ENCODE results near the gene SMDT1. TPM values are rescaled to one million over a fixed set of nuclear protein-coding genes. Genes with fewer than 3 reads are reported as not detected.

Gene SMDT1
- total and polyA plus RNA-seq, 5 experiments from 2014 or later = 86.6 to 294 (median 152) TPM

- H3K36me3 Mint-ChIP-seq = no peaks in the 10 kb centered on the region
- POLR2A ChIA-PET = interaction anchor here (2.2 kb wide), 1 partner anchor 17 kb away, joined by 9 read pairs; the partner anchor contains the start of gene NDUFA6
- H3K4me3 Mint-ChIP-seq = peak overlapping the region; percentile 33 to 97 (median 68)
- H3K27ac Mint-ChIP-seq = peak overlapping the region in 8 of 10 donors; percentile 20 to 91 (median 73)
- peak in 1 of 10 donors; percentile 10 for DNase-seq
- H3K27me3 Mint-ChIP-seq = no peaks in the 10 kb centered on the region
- no peaks in the 10 kb centered on the region for H3K9me3 Mint-ChIP-seq
- ATAC-seq = no peak
- peaks cover 15 to 59% (median 41%) of the 10 kb centered on the region in 4 donors for H3K4me1 Mint-ChIP-seq
Measured at GRCh38 chr22:42073621-42074041, 5.9 kb upstream of the SMDT1 start.

GRCh38 chr22:42074132-42074811, 5.2 kb upstream of the SMDT1 start, which contains the start of gene PHETA2:
TSS of gene PHETA2 (plus strand) at chr22:42074248. CDS start at chr22:42077294, 3,046 bp downstream.
- Mint-ChIP-seq H3K4me3 (peak within 1 kb of the TSS; percentile 57 to 97 (median 68)), H3K27ac (peak within 1 kb of the TSS in 8 of 10 donors; percentile 20 to 91 (median 76)), H3K36me3 (no peaks in the 10 kb centered on the region), H3K9me3 (no peaks in the 10 kb centered on the region), H3K4me1 (peaks cover 18 to 59% (median 46%) of the 10 kb centered on the region in 4 donors), H3K27me3 (no peaks in the 10 kb centered on the region)
- POLR2A ChIA-PET = interaction anchor here (2.2 kb wide), 1 partner anchor 16 kb away, joined by 9 read pairs; the partner anchor contains the start of gene NDUFA6
- ATAC-seq = peak in 1 of 2 donors; percentile 6
- DNase-seq = peak; percentile 17 to 79 (median 44)

- peak overlapping the region in 6 of 10 donors; percentile 17 to 73 (median 71) for H3K27ac Mint-ChIP-seq
- H3K36me3 Mint-ChIP-seq = no peaks in the 10 kb centered on the region
- ATAC-seq (no peak), DNase-seq (peak in 1 of 10 donors; percentile 7)
- H3K4me1 Mint-ChIP-seq = peaks cover 20 to 58% (median 44%) of the 10 kb centered on the region in 4 donors
- H3K27me3 Mint-ChIP-seq = no peaks in the 10 kb centered on the region
- POLR2A ChIA-PET = interaction anchor here (0.8 to 7.3 kb wide), 3 partner anchors 9 to 369 kb away, joined by 3 to 163 read pairs (median 4); partner anchors contain the start of gene NDUFA6
- H3K9me3 Mint-ChIP-seq = no peaks in the 10 kb centered on the region
- H3K4me3 Mint-ChIP-seq = peak overlapping the region; percentile 46 to 97 (median 62)
Measured at GRCh38 chr22:42074846-42075676, 4.4 kb upstream of the SMDT1 start.

GRCh38 chr22:42076764-42077485, 2.6 kb upstream of the SMDT1 start:
- Mint-ChIP-seq H3K4me1 (peaks cover 14 to 57% (median 40%) of the 10 kb centered on the region in 4 donors), H3K27me3 (no peaks in the 10 kb centered on the region), H3K4me3 (no peak overlapping the region), H3K9me3 (no peaks in the 10 kb centered on the region), H3K36me3 (peaks cover 0 to 3% (median 0%) of the 10 kb centered on the region in 3 donors), H3K27ac (peak overlapping the region in 2 of 10 donors; percentile 21 to 60)
- POLR2A ChIA-PET = interaction anchor here (0.5 to 7.3 kb wide), 5 partner anchors 13 to 778 kb away, joined by 3 to 163 read pairs (median 3); partner anchors contain the start of genes NDUFA6, POLDIP3 and ZC3H7B
- ATAC-seq (no peak), DNase-seq (peak in 1 of 10 donors; percentile 1)

- H3K9me3 Mint-ChIP-seq = no peaks in the 10 kb centered on the region
- POLR2A ChIA-PET = interaction anchor here (2.3 to 7.3 kb wide), 3 partner anchors 8 to 236 kb away, joined by 8 to 163 read pairs (median 46); partner anchors contain the start of genes NAGA and NDUFA6
- ATAC-seq (no peak), DNase-seq (no peak)
- H3K4me1 Mint-ChIP-seq = peaks cover 17 to 59% (median 46%) of the 10 kb centered on the region in 4 donors
- H3K27me3 Mint-ChIP-seq = no peaks in the 10 kb centered on the region
- peak overlapping the region in 3 of 10 donors; percentile 3 to 96 (median 10) for H3K4me3 Mint-ChIP-seq
- peak overlapping the region in 7 of 10 donors; percentile 8 to 99 (median 53) for H3K27ac Mint-ChIP-seq
- H3K36me3 Mint-ChIP-seq = peaks cover 0 to 10% (median 2%) of the 10 kb centered on the region in 3 donors
Measured at GRCh38 chr22:42077486-42078125, 1.9 kb upstream of the SMDT1 start.

- Mint-ChIP-seq H3K4me3 (peak overlapping the region; percentile 87 to 98 (median 95)), H3K9me3 (no peaks in the 10 kb centered on the region), H3K4me1 (peaks cover 16 to 55% (median 42%) of the 10 kb centered on the region in 4 donors), H3K27me3 (no peaks in the 10 kb centered on the region), H3K27ac (peak overlapping the region; percentile 91 to 100 (median 99)), H3K36me3 (peaks cover 0 to 16% (median 3%) of the 10 kb centered on the region in 3 donors)
- no peak for DNase-seq
- ATAC-seq = no peak
- POLR2A ChIA-PET = interaction anchor here (0.6 to 7.3 kb wide), 13 partner anchors 9 to 921 kb away, joined by 3 to 163 read pairs (median 7); partner anchors contain the start of genes CCDC134, DESI1, NAGA and NDUFA6
Measured at GRCh38 chr22:42078469-42079318, 806 bp upstream of the SMDT1 start.

- H3K4me3 Mint-ChIP-seq = peak overlapping the region; percentile 87 to 98 (median 95)
- ATAC-seq = no peak
- H3K27me3 Mint-ChIP-seq = no peaks in the 10 kb centered on the region
- no peaks in the 10 kb centered on the region for H3K9me3 Mint-ChIP-seq
- H3K36me3 Mint-ChIP-seq = peaks cover 0 to 32% (median 8%) of the 10 kb centered on the region in 3 donors
- POLR2A ChIA-PET = interaction anchor here (0.9 to 7.3 kb wide), 18 partner anchors 9 to 794 kb away, joined by 3 to 163 read pairs (median 6); partner anchors contain the start of genes CCDC134, CENPM, DESI1 and NAGA
- DNase-seq = no peak
- peaks cover 19 to 49% (median 39%) of the 10 kb centered on the region in 4 donors for H3K4me1 Mint-ChIP-seq
- peak overlapping the region; percentile 91 to 100 (median 99) for H3K27ac Mint-ChIP-seq
Measured at GRCh38 chr22:42080287-42080686, 787 bp downstream of the SMDT1 start.

- Mint-ChIP-seq H3K27ac (no peak overlapping the region), H3K27me3 (no peaks in the 10 kb centered on the region), H3K4me1 (peaks cover 21 to 53% (median 42%) of the 10 kb centered on the region in 4 donors), H3K4me3 (peak overlapping the region in 3 of 10 donors; percentile 26 to 48 (median 46)), H3K36me3 (peaks cover 0 to 52% (median 10%) of the 10 kb centered on the region in 3 donors), H3K9me3 (no peaks in the 10 kb centered on the region)
- POLR2A ChIA-PET = no interaction called here
- DNase-seq = no peak
- no peak for ATAC-seq
Measured at GRCh38 chr22:42083119-42083518, 3.6 kb downstream of the SMDT1 start.

GRCh38 chr22:42084874-42085273, 5.4 kb downstream of the SMDT1 start:
- no peak overlapping the region for H3K4me3 Mint-ChIP-seq
- peaks cover 26 to 55% (median 44%) of the 10 kb centered on the region in 4 donors for H3K4me1 Mint-ChIP-seq
- no peak for DNase-seq
- POLR2A ChIA-PET = interaction anchor here (1.5 kb wide), 1 partner anchor 9 kb away, joined by 4 read pairs; no protein-coding TSS in a partner anchor
- no peak for ATAC-seq
- no peaks in the 10 kb centered on the region for H3K9me3 Mint-ChIP-seq
- no peak overlapping the region for H3K27ac Mint-ChIP-seq
- no peaks in the 10 kb centered on the region for H3K27me3 Mint-ChIP-seq
- H3K36me3 Mint-ChIP-seq = peaks cover 0 to 55% (median 10%) of the 10 kb centered on the region in 3 donors

GRCh38 chr22:42086051-42086450, 6.6 kb downstream of the SMDT1 start:
- Mint-ChIP-seq H3K36me3 (peaks cover 0 to 55% (median 10%) of the 10 kb centered on the region in 3 donors), H3K4me3 (no peak overlapping the region), H3K27me3 (no peaks in the 10 kb centered on the region), H3K9me3 (no peaks in the 10 kb centered on the region), H3K4me1 (peaks cover 27 to 52% (median 38%) of the 10 kb centered on the region in 4 donors), H3K27ac (peak overlapping the region in 3 of 10 donors; percentile 16 to 62 (median 24))
- DNase-seq (no peak), ATAC-seq (no peak)
- POLR2A ChIA-PET = no interaction called here
